DMS 273 treated with DMSO at 0.1 percent for 48 hours (cell line): Measurements from ENCODE around the gene NPB.

Experiments used
- DNase-seq: peaks from one replicate; lab custom pipeline; 2025; lab: John Stamatoyannopoulos, UW

The NPB gene

DNA sequence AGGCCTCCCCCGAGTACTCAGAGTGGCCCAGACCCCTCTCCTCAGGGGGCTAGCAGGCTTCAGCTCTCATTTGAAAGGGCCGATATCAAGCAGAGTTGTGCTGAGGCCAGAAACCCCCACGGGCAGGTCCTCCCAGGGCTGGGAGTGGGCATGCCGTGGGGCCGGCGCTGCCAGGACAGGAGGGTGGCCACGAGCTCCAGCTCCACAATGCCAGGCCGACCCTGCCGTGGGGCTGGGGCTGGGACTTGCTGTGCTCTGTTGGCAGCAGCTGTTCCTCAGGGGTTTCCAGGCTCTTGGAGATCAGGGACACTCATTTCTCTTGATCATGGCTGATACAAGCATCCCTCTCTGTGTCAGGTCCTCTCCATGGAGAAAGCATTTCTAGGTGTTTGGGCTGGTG lies 3.2 kb upstream of the NPB start:
- no peak for DNase-seq

DNA sequence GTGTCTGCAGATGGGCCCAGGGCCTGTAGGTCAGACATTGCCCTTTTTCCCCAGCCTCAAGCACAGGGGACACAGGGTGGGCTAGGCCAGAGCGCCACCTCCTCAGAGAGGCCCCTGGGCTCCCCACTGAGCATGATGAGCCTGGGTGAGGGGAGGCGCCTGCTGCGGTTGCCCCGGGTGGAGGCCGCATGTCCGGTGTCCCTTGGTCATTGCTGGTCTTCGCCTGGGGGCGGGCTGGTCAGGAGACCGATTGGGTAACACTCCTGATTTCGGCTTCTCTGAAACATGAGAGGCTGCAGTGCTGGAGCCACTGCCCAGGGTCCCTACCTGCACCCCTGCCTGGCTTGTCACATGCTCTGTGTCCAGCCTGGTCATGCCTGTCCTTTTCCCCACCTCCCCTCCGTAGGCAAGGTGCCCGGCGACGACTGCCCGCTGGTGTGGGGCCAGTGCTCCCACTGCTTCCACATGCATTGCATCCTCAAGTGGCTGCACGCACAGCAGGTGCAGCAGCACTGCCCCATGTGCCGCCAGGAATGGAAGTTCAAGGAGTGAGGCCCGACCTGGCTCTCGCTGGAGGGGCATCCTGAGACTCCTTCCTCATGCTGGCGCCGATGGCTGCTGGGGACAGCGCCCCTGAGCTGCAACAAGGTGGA lies 2.4 kb upstream of the NPB start:
- no peak for DNase-seq

DNA sequence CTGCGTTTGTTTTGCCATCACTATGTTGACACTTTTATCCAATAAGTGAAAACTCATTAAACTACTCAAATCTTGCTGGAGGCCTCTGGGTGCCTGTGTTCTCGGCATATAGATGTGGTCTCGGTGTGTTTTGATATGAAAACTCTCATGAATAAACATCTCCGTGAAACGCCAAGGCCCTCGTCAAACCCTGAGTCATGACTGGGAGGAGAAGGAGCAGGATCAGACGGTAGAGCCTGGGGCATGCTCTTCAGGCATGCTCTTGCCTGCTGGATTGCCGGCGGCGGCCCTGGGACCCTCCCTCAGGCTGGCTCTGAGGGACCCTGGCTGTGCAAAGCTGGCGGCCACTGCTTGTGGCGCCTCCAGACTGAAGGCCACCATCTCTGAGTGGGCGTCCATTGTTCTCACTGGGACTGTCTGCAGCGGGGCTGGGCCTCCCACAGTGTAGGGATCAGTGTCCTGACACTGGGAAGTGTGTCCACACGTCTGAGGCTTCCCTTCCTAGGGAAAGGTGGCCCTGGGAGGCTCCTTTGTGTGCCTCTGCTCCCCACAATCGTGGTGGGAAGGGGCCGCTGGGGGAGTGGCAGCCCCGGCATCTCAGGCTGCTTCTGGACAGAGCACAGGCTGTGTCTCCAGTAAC lies 1.7 kb upstream of the NPB start:
- no peak for DNase-seq

DNA sequence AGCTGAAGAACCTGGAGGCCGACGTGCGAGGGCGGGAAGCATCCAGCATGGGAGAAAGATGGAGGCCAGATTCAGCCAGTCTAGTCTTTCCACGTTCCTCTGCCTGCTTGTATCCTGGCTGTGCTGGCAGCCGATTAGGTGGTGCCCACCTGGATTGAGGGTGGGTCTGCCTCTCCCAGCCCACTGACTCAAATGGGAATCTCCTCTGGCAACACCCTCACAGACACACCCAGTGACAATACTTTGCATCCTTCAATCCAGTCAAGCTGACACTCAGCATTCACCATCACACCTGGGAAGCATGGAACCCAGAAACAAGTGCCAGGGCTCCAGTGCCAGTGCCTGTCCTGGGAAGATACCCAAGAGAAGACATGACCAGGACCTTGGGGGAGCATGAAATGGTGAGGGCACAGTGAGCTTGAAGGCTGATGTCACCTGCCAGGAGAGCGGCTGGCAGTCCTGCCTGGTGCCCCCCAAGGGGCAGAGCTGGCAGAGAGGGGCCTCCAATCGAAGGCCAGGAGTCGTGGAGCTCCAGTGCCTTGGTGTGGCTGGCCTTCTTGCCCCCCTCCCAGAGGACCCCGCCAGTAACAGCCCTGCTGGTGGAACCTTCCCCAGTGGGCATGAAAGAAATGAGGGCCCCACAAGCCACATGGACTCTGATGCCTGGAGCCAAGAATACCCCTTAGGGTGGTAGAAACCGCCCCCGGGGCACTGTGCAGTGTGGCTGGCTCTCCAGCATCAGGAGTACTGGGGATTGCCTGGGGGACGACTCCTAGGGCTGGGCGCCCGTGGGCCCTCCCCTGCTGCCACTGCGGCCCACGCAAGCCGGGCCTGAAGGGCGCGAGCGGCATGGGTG lies 643 bp upstream of the NPB start:
- no peak for DNase-seq

DNA sequence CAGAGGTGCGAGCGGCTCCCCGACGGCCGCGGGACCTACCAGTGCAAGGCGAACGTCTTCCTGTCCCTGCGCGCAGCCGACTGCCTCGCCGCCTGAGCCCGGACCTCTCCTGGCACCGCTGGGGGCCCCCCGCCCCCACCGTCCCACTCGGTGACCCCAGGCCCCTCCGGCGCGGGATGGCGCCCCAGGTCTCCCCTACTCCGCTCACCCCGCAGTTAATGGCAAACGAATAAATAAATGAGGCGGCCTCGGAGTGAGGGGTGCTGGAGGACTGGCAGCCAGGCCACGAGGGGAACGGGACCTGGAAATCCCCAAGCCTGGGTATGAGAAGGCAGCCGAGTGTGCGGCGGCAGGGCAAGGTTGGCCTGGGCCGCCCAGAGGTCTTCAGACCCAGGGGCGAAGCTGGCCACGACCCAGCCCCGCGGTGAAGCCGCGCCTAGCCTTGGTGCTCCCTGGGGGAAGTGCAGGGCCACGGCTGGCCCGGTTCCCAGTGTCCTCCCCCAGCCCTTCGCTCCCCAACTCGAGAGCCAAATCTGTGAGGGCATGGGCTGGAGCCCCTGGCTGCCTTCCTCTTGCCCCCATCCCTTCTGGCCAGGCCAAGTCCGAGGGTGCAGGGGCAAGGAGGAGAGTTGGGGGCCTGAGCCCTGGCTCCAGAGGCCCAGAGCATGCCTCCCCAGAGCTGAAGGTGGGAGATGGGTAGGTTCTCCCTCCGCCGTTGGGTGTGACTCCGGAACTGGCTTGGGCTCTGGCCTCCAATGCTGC lies 796 bp downstream of the NPB start:
- no peak for DNase-seq

DNA sequence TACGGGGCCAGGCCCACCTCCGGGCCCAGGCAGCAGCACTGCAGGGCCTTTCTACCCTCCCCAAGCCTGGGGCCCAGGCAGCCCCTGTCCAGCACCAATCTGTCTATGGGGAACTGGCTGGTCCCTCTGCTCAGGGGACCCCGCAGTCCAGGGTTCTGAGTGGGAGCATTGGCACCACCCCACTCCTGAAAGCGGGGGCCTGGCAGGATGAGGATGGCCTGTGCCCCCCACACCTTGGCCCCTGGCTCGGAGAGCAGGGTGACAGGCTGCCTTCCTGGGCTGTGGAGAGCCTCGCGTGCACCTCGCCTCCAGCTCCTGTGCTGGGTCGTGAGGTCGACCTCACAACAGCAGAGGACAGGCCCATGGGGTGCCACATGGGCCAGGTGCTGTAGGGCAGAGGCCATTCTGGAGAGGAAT lies 1.4 kb downstream of the NPB start:
- no peak for DNase-seq

DNA sequence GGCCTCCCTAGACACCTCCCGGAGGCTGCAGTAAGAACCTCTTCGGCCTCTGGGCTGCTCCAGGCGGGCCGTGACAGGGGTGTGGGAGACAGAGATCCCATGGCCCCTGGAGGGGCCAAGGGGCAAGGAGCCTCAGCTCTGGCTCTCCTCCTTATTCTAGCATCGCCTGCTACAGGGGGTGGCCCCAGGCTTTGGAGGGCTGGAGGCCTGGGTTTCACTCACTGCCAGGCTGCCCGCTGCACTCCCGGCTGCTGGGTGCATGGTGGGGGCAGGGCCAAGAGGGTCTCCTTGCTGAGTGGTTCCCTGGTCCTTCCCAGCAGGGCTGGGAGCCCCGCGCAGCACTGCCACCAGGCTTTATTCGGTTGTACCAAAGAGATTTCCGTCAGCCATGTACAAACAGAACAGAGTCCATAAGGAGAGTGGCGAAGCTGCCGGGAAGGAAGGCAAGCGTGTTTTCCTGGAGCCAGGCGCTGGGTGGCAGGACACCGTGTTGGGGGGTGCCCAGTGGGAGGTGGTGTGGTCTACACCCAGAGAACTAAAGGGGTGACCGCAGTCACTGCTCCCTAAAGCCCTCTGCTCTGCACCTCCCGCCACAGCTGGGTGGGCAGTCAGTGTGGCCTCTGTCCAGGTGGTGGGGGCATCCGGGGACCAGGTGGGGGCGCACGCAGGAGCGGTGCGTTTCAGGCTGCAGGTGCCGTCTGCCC lies 2.0 kb downstream of the NPB start:
- DNase-seq, result no peak

DNA sequence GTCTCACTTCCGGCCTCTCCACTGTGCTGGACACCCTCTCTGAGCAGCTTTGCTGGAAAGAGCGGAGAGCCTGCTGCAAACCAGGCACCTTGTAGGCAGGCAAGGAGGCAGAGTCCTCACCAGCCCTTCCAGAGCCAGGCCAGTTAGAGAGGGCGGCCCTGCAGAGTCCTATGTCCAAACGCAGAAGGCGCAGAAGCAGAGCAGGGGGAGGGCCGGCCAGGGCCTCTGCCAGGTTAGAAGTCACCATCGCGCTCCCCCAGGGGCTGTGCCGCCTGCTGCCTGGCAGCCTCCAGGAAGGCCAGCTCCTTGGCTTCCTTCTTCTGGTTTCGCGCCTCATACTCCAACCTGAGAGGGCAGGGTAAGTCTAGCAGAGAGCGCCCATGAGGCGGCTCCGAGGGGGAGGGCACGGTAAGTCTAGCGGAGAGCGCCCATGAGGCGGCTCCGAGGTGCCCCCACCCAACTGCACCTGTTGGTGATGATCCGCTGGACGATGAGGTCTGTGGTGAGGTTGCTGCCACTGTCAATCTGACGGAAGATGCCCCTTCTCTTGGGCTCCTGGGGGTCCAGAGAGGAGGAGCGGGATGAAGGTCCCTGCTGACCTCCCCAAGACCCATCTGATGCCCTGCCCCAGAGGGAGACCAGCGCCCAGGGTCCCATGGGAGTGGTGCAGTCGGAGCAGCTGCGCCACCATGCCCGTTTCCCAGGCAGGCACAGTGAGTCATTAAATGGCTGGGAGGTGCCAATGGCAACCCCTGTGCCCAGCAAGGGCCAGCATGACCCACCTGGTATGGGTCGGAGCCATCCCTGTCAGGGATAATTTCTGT lies 2.8 kb downstream of the NPB start:
- DNase-seq, result no peak

DNA sequence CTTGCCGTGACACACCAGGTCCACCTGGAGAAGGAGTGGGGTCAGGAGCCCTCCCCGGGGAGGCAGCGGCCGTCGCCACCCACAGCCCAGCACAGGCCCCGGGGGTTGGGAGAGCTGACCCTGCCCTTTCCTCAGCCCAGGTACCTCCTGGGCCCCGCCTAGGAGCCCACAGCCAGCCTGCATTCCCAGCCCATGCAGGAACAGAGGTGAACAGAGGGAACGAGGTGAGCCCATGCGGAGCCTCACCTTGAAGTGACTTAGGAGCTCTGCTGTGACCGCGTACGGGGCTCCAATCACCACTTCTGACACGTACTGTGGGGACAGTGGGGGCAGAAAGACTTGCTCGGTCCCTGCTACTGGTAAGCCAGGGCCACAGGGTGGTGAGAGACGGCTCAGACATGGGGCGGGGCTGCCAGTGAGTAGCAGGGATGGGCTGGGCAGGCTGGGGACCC lies 3.4 kb downstream of the NPB start:
- DNase-seq, result no peak

DNA sequence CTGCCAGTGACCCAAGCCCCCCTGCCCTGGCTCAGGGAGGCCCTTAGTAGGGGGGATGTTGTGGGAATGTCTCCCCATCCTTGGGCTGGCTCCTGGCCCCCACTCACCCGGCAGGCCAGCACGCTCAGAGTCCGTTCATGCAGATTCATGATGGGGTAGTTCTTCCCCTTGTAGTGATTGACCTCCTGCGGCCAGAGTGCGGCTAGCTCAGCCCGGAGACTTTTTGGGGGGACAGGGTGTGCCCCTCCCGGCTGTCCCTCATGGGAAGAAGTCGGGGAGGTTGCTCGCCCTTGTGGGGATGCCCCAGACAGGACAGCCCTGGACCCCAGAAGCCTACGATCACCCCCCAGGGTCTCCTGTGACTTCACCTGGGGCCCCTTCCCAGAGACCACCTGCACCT lies 4.0 kb downstream of the NPB start:
- DNase-seq, result no peak

DNA sequence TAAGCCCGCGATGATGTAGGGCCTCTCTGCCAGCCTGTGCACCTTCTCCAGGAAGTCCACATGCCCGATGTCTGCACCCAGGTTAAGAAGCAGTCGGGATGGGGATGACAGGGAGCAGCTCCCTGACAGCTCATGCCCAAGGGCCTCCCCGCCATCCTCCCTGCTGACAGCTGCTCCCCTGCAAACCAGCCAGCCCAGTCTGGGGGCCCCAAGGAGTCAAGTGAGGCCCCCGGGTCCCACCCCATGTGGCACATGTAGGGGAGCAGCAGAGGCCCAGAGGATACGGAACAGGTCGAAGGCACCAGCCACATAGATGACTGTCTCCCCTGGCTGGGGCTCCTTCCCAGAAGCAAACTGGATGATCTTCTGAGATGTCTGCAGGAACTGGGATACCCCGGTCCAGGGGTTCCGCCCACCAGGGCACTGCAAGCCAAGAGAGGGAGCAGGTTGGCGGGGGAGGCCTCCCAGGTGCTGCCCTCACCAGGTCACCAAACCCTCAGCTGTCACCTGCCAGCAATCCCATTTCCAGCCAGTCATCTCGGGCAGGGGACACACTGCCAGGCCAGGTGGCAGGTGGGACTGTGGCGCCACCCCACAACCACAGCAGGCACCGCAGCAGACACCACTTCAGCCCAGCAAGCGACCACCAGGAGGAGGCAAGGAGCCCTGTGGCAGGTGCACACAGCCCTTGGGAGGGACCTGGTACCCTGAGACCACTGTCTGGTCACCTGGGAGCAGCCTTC lies 4.6 kb downstream of the NPB start:
- DNase-seq, result no peak

DNA sequence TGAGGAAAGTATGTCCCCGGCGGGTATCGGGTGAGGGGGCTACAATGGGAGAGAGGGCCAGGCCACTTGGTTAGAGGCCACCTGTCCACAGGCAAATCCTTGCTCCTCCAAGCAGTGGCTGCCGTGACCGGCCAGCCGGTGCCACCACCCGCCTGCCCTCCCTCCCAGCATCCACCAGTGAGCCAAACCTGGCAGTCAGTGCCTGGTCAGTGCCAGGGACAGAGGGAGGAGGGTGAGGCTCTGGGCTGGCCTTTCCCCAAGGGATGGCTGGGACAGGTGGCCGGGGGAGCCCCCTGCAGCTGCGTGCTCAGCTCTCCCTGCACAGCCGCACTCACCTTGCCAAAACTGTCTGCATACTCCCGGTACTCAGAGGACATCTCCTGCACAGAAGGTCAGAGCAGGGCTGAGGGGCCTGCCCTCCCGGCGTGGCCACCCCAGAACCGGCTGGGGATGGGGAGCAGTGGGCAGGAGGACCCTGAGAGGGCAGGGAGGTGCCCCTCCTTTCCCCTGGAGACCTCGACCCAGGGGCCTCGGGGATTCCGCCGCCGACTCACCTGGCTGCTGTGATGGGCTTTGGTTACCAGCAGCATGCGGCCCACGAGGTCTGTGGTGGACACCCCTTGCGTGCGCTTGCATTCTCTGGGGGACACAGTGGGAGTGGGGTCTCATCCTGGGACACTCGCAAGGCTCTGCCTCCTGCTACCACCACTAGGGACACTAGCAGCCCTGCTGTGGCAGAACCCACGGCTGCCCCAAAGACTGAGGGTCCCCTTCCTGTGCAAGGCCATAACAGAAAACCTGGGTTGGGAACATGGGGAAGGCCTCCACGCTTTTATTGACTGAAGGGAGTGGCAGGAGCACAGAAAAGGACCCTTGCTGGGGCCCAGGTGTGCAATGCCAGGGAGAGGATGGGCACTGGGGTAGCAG lies 5.4 kb downstream of the NPB start:
- no peak for DNase-seq

DNA sequence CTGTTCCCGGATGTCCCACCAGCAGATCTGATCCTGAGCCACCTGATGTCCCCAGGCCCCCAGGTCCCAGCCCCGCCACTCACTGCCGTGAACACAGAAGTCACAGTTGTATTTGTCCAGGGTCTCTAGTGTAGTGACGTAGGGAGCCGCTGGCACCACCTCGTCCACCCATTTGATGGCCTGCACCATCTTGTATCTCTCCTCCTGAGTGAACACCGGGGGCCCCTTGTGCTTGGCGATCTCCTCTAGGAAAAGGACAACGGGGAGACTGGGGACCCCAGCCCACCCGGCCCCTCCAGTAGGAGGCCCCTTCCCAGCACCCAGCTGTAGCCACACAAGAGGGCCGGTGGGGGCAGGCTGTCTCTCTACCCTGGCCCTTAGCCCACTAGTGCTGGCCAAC lies 6.8 kb downstream of the NPB start:
- DNase-seq, result no peak

DNA sequence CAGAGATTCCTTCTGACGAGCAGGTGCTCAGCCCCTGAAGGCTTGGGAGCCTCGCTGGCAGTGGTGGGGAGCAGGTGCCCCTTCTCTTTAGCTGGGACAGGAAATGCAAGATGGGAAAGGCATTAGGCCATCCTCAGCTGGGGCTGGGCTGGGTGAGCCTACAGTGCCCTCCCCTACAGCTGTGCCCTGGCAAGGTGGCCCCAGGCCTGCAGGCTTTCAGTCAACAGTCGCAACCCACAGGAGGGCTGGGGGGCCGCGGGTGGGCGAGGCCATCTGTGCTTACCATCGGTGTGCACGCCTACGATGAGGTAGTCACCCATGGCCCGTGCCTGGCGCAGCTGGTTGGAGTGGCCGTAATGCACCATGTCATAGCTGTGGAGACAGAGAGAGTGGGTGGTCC lies 7.2 kb downstream of the NPB start:
- no peak for DNase-seq

DNA sequence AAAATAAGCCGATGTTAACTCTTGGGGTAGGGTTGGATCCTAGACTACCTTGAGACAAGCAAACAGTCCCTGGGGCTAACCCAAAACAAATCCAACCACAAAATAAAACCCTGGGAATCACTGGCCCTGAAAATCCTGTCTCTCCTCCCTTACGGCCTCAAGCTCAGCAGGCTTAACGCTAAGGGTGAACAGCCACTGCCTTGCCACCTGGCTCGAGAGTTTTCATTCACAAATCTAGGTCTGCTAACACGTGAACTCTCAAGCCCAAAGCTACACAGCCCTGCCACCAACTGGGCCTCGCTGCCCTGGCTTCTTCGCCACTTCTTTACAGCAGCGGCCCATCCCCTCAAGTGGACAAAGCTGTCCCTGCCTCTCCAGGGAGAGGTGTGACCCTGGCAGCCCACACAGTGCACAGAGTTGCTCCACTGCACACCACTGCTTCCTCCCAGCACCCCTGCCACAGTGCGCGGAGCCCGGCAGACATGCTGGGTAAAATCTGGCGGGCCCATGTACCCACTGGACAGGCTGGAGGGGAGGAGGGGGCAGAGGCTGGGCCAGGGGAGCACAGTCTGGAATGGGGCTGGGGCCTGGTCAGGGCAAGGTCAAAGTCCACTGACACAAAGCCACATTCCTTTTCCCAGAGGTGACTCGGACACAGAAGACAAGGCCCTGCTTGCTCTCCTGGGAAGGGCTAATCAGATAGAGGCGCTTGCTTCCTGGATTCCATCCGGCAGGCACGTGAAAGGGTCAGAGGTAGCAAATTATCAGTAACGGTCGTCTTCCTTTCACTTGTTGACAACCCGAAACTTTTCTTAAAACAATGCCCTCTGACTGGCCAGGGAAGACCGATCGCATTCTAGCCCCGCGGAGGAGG lies 8.2 kb downstream of the NPB start:
- no peak for DNase-seq

DNA sequence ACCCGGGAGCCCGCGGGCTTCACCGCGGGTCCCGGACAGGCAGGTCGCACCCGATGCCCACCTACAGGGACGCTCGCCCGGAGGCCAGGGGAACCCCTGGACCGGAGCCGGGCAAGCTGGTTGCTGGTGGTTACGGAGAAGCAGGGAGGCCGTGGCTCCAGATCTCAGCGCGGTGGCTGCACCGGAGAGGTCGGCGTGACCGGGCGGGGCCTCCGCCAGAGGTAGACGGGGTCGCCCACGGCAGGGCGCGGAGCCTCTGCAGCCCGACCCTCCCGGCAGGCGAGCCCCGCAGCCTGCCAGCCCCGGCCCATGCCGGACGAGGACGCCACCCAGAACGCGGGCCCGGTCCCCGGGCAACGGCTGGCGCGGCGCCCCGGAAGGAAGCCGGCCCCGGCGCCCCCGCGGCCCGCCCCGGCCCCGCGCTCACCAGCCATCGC lies 8.8 kb downstream of the NPB start:
- no peak for DNase-seq

DNA sequence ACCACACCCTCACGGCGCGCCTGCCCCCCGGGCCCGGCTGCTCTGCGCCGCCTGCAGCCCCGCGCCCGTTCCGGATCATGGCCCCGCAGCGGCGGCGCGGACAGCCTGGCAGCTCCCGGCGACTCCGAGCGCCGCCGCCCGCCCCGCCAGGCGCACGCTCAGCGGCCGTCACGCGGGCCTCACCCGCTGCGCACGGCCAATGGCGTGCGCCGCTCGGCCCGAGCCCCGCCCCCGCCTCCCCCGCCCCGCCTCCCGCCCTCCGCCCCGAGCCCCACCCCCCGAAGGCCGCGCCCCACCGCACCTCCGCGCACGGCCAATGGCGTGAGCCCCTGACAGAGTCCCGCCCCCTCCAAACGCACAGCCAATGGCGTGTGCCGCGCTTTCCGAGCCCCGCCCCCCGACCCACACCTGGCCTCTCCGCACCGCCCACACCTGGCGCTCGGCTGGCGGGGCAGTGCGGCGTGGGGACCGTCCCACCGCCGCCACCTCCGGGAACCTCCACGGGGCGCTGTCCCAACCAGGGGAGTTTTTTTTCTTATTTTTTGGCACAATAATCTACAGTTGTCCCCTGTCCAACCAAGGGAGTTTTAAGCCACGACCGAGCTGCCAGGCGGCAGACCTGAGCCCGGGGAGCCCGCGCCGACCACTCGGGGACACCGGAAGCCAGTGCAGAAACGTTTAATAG lies 9.4 kb downstream of the NPB start, which contains the start of gene PCYT2:
Gene PCYT2 (minus strand): TSS at position 123 of the 685 bp plus-strand sequence. CDS start 44 bp downstream, at position 79.
- peak; percentile 60 for DNase-seq
